GM19463 (cell line): ENCODE results near the gene MRPL44.
"Not testable (repeated sequence)": the region's sequence is repeated elsewhere in the genome, so short reads cannot be mapped to it uniquely, and the experiment has no call there.

Experiments
- ATAC-seq: cut with Tn5 transposase; IDR thresholded peaks from one replicate; pipeline ENCODE4 v1.9.1; 2021; ENCODE audit warnings: mild to moderate bottlenecking, moderate library complexity; ENCODE audit not compliant: unreplicated experiment

MRPL44 gene

DNA sequence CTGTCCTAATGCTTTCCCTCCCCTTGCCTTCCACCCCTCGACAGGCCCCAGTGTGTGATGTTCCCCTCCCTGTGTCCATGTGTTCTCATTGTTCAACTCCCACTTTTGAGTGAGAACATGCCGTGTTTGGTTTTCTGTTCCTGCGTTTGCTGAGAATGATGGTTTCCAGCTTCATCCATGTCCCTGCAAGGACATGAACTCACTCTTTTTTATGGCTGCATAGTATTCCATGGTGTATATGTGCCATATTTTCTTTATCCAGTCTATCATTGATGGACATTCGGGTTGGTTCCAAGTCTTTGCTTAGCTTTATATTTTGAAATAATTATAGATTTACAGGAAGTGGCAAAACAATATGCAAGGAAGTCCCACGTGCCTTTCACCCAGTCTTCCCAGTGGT lies 43.4 kb downstream of the MRPL44 start:
- ATAC-seq, result not testable (repeated sequence)

GRCh38 chr2:224004105-224004695 lies 46.9 kb downstream of the MRPL44 start:
- ATAC-seq, result no peak

- no peak for ATAC-seq
These were observed 51.5 kb downstream of the MRPL44 start for GRCh38 chr2:224008702-224009261.

DNA sequence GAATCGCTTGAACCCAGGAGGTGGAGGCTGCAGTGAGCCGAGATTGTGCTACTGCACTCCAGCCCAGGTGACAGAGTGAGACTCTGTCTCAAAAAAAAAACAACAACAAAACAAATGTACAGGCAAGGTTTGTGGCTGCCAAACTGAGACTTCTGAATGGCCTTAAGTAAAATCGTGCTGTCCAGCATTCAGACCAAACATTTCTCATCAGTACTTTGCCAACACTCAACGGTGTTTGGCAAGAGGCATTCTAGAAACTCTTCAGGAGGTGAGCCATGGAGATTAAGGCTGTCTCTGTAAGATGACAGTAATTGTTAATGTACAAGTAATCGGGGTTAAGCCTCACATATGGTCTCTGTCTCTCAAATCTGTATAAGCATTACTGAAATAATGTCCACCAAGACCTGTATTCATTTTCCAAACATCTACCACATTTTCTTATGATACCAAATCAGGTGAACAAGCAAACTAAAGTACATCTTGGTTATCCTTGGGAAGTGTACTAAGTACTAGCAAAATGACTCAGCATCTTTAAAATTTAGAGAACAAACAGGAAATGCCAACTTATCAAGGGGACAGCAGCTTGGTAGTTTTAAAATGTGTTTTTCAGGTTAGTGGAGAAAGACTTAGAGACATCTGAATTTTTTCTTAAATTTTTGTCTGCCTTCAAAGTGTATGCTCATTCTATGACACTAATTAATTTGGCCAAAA lies 52.5 kb downstream of the MRPL44 start:
- no peak for ATAC-seq

DNA sequence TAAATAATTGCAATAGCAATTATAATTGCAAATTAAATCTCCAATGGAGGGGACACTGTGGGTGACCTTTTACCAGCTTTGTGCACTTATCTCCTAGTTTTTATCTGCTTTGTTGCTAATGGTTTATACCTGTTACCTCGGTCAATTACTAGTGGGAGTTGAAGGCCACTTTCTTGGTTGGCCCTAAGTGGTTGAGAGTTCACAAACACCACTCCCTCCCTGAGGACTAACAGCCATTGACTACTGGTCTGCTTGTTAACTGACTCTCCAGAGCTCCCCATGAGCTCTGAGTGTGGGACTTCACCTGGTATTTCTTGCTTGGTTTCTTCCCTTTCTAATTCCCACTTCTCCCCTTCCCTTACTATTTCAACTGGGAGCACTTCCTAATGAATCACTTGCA lies 54.6 kb downstream of the MRPL44 start:
- no peak for ATAC-seq

DNA sequence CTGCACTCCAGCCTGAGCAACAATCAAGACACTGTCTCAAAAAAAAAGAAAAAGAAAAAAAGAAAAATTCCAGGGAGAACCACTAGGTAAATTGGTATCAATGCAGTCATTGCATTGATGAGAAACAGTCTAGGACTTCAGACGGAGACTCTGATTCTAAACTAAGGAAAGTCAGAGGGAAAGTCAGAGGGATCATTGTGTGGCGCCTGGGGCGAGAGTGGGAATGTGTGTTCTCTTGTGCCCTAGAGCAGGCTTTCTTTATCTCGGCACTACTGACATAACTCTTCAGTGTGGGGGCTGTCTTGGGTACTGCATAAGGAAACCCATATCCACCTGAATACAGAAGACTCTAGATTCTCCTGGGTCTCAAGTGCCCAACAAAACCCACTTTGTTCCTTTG lies 57.1 kb downstream of the MRPL44 start:
- ATAC-seq, result no peak

DNA sequence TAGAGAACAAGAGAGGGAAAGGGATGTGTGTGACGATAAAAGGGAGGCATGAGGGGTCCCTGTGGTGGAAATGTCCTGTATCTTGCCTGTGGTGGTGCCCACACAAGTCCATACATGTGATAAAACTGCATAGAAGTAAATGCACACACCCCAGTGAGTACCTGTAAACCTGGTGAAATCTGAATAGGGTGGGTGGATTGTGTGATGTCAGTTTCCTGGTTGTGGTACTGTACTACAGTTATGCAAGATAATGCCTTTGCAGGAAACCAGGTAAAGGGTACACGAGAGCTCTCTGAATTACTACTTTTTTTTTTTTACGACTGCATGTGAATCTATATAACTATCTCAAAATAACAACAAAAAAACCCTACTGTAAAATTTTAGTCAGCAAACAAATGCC lies 59.7 kb downstream of the MRPL44 start:
- ATAC-seq, result no peak
